ENCODE measurements around the gene PLSCR2. TPM values are rescaled to one million over a fixed set of nuclear protein-coding genes. Genes with fewer than 3 reads are reported as not detected.

Gene PLSCR2
- total RNA-seq, 1 experiment from 2014 or later = not detected

- peak; percentile 4 for DNase-seq (ENCODE audit: low spot score)
- H3K27ac ChIP-seq (ENCODE audit: low read depth, low read length, poor library complexity, severe bottlenecking) = peak overlapping the region; percentile 40
- intact Hi-C loops (cut with micrococcal nuclease; ENCODE audit: unreplicated experiment) = no loop called here
Observed at GRCh38 chr3:146504498-146505197, 35.3 kb upstream of the PLSCR2 start.

GRCh38 chr3:146503461-146504202 lies 34.3 kb upstream of the PLSCR2 start:
- Histone ChIP-seq H3K4me1 (ENCODE audit: insufficient read depth, low read length, poor library complexity, severe bottlenecking) (peaks cover 44% of the 10 kb centered on the region), H3K27ac (ENCODE audit: low read depth, low read length, poor library complexity, severe bottlenecking) (peak overlapping the region; percentile 40), H3K27me3 (replicated peaks; ENCODE audit: insufficient read depth, low read depth, low read length, poor library complexity) (no peaks in the 10 kb centered on the region), H3K4me3 (ENCODE audit: low read depth, low read length, poor library complexity, severe bottlenecking) (no peak overlapping the region), H3K36me3 (ENCODE audit: insufficient read depth, low read length, poor library complexity, severe bottlenecking) (no peaks in the 10 kb centered on the region), H3K9me3 (ENCODE audit: low read depth, low read length, poor library complexity, severe bottlenecking) (no peaks in the 10 kb centered on the region)
- POLR2A ChIA-PET (ENCODE audit: low non-redundant PET) = interaction anchor here (0.7 kb wide), 1 partner anchor 1080 kb away, joined by 4 read pairs; no protein-coding TSS in a partner anchor
- intact Hi-C loops (cut with micrococcal nuclease; ENCODE audit: unreplicated experiment) = no loop called here
- BruUV-seq (replicated peaks) = no TSS peak
- TF ChIP-seq CTCF (conservative IDR thresholded peaks at IDR 0.05; ENCODE audit: low read depth, low read length) (no peak; the same call in 1 of the 2 replicates), EZH2 (IDR thresholded peaks at IDR 0.05; ENCODE audit: borderline replicate concordance, low read depth, low read length, poor library complexity, severe bottlenecking) (no peak)
- CTCF ChIA-PET = no interaction called here
- peak; percentile 80 for DNase-seq (ENCODE audit: low spot score)

More at GRCh38 chr3:146504498-146505197, 35.3 kb upstream of the PLSCR2 start:
- Histone ChIP-seq H3K4me3 (ENCODE audit: low read depth, low read length, poor library complexity, severe bottlenecking) (no peak overlapping the region), H3K9me3 (ENCODE audit: low read depth, low read length, poor library complexity, severe bottlenecking) (no peaks in the 10 kb centered on the region), H3K27me3 (replicated peaks; ENCODE audit: insufficient read depth, low read depth, low read length, poor library complexity) (no peaks in the 10 kb centered on the region), H3K36me3 (ENCODE audit: insufficient read depth, low read length, poor library complexity, severe bottlenecking) (no peaks in the 10 kb centered on the region), H3K4me1 (ENCODE audit: insufficient read depth, low read length, poor library complexity, severe bottlenecking) (peaks cover 44% of the 10 kb centered on the region)
- CTCF ChIA-PET = no interaction called here
- BruUV-seq (replicated peaks) = no TSS peak
- POLR2A ChIA-PET (ENCODE audit: low non-redundant PET) = no interaction called here
- TF ChIP-seq EZH2 (IDR thresholded peaks at IDR 0.05; ENCODE audit: borderline replicate concordance, low read depth, low read length, poor library complexity, severe bottlenecking) (no peak), CTCF (conservative IDR thresholded peaks at IDR 0.05; ENCODE audit: low read depth, low read length) (no peak)

GRCh38 chr3:146502887-146503460 lies 33.6 kb upstream of the PLSCR2 start:
- Histone ChIP-seq H3K36me3 (ENCODE audit: insufficient read depth, low read length, poor library complexity, severe bottlenecking) (no peaks in the 10 kb centered on the region), H3K4me3 (ENCODE audit: low read depth, low read length, poor library complexity, severe bottlenecking) (no peak overlapping the region), H3K4me1 (ENCODE audit: insufficient read depth, low read length, poor library complexity, severe bottlenecking) (peaks cover 44% of the 10 kb centered on the region), H3K9me3 (ENCODE audit: low read depth, low read length, poor library complexity, severe bottlenecking) (no peaks in the 10 kb centered on the region), H3K27ac (ENCODE audit: low read depth, low read length, poor library complexity, severe bottlenecking) (no peak overlapping the region), H3K27me3 (replicated peaks; ENCODE audit: insufficient read depth, low read depth, low read length, poor library complexity) (no peaks in the 10 kb centered on the region)
- intact Hi-C loops (cut with micrococcal nuclease; ENCODE audit: unreplicated experiment) = no loop called here
- ChIA-PET CTCF (no interaction called here), POLR2A (ENCODE audit: low non-redundant PET) (interaction anchor here (0.7 kb wide), 1 partner anchor 1081 kb away, joined by 4 read pairs; no protein-coding TSS in a partner anchor)
- BruUV-seq (replicated peaks) = no TSS peak
- DNase-seq (ENCODE audit: low spot score) = no peak
- TF ChIP-seq EZH2 (IDR thresholded peaks at IDR 0.05; ENCODE audit: borderline replicate concordance, low read depth, low read length, poor library complexity, severe bottlenecking) (no peak), CTCF (conservative IDR thresholded peaks at IDR 0.05; ENCODE audit: low read depth, low read length) (no peak)
